HG03060 (cell line): ENCODE results near the gene SPEG.

Experiments
- ATAC-seq: cut with Tn5 transposase; IDR thresholded peaks from one replicate; pipeline ENCODE4 v1.9.1; 2021; ENCODE audit warnings: low read depth, moderate number of reproducible peaks; ENCODE audit not compliant: unreplicated experiment

SPEG gene

DNA sequence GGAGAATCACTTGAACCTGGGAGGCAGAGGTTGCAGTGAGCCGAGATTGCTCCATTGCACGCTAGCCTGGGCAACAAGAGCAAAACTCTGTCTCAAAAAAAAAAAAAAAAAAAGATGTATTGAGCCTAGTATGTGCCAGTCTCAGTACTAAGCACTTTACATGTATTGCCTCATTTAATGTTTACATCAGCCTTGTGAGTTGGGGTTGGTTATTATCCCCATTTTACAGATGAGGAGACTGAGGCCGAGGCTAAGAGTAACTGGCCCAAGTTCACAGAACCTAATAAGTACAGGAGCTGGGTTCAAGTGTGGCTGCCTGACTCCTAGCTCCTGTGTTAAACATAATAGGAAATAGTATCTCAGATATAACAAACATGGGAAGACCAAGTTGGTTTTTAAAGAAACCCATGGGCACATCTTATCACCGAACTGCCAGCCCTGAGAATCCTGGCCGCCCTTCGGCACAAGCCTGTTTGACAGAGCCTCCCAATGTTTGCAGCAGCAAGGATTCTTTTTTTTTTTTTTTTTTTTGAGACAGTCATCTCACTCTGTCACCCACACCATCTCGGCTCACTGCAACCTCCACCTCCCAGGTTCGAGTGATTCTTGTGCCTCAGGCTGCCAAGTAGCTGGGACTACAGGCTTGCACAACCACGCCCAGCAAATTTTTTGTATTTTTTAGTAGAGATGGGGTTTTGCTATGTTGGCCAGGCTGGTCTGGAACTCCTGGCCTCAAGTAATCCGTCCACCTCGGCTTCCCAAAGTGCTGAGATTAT lies 39.8 kb downstream of the SPEG start:
- no peak for ATAC-seq

DNA sequence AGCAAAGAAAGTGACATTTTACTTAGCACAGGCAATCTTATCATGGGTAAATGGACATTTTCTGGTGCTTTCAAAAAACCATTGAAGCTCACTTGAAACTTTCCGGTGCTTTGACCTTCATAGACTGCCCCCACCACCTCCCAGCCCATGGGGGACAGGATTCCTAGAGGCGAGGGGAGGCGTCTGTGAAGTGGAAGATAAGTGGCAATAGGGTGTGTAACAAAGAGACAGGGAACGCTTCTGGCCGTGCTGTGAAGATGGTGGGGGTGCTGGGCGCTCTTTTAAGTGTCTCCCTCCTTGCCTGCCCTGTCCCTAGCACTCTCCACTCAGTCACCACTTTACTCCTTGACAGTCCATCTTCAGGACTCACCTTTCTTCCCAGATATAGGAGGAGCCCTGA lies 40.6 kb downstream of the SPEG start:
- no peak for ATAC-seq

DNA sequence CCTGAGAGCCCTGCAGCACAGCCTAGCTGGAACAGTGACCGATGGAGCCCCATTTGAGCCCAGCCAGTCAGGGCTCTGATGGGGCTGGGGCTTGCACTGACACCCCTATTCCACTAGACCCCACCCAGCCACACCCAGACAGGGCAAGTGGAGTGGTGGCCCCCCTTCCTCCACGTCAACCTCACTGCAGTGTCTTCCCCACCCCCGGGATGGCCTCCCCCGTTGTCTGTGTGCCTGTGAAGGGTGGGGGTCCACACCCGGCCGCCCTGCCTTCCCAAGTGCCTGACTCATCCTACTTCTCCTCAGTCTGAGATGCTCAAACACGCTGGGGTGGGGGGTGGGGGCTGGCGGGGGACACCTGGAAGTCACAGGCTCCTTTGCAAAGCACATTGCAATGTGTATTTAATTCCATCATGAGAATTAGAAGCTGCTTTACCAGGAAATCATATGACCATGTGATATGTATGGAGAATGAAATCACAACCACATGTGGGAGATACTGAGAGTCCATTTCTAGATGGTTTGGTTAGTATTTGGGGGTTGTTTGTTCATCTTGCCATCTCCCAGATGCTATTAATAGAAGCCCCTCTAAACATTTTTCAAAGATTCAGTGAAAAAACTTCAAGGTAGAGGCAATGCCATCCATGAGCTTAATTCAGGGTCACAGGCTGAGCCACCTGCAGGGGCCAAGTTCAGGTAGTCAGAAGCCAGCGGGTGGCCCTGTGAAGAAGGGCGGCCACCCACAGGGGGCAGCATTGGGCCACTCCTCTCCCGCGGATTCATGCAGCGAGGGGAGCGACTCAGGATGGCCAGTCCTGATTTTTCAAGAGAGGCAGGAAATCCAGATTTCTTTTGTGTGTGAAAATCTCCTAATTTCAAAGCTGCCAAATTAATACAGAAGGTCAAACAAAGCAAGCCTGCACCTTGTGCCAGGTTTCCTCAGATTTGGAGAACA lies 41.3 kb downstream of the SPEG start:
- no peak for ATAC-seq

DNA sequence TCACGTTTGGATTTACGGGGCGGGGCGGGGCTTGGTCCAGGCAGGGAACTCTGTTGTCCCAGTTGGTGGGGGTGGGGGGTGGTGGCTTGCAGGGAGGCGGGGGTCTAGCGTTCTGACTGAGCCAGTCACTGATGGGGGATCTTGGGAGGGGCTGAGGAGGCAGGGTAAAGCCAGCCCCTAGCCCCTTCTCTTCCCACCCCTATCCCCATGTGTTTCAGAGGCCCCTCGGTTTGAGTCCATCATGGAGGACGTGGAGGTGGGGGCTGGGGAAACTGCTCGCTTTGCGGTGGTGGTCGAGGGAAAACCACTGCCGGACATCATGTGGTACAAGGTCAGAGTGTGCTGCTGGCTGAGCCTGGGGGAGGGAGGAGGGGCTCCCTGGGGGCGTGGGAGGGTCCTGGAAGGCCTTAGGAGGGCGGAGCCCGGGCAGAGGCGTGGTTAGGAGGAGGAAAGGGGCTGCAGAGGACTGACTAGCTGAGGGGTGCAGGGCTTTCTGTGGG lies 42.1 kb downstream of the SPEG start:
- ATAC-seq: no peak

DNA sequence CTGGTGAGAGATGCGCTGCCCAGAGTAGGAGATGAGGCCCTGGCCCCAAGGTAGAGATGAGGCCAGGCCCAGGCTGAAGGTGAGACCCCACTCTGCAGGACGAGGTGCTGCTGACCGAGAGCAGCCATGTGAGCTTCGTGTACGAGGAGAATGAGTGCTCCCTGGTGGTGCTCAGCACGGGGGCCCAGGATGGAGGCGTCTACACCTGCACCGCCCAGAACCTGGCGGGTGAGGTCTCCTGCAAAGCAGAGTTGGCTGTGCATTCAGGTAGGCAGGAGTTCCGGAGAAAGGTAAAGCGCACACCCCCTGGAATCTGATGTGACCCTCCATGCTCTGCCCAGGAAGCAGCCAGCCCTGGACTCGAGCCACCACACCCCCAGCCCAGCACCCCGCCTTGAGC lies 42.5 kb downstream of the SPEG start:
- ATAC-seq: no peak

DNA sequence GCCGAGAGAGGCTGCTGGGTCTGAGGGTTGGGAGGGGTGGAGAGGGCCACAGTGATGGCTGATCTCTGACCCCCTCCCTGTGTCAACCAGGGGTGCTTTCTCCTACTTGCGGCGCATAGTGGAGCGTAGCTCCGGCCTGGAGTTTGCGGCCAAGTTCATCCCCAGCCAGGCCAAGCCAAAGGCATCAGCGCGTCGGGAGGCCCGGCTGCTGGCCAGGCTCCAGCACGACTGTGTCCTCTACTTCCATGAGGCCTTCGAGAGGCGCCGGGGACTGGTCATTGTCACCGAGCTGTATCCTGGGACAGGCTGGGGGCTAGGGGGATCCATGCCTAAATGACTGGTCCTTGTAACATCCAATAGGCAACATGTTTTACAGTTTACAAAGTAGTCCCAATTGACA lies 43.2 kb downstream of the SPEG start:
- no peak for ATAC-seq

DNA sequence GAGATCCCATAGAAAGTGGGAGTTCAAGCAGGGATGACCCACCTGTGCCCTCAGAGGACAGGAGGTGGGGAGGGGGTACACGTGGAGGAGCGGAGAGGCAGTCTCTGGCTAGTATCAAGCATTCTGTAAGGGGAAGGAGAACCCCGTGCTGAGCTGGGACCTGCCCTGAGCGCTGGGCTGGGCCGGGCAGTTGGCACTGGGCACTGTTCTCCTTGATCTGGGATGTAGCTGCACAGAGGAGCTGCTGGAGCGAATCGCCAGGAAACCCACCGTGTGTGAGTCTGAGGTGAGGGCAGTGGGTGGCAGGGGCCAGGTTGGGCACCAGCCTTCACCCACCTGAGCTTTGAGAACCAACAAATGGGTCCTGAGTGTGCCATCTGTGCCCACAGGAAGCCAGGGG lies 44.3 kb downstream of the SPEG start:
- no peak for ATAC-seq

DNA sequence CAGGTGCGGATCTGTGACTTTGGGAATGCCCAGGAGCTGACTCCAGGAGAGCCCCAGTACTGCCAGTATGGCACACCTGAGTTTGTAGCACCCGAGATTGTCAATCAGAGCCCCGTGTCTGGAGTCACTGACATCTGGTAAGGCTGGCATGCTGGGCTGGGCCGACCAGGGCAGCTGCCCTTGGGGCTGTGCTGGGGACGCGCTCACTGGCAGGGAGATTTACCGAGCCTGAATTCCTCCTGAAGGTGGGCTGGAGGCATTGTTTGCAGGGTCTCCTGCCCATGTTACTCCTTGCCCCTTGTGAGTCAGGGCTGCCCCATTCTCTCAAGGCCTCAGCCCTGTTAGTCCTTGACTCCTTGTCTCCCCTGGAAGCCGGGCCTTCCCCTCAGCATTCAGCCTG lies 45.4 kb downstream of the SPEG start:
- no peak for ATAC-seq

DNA sequence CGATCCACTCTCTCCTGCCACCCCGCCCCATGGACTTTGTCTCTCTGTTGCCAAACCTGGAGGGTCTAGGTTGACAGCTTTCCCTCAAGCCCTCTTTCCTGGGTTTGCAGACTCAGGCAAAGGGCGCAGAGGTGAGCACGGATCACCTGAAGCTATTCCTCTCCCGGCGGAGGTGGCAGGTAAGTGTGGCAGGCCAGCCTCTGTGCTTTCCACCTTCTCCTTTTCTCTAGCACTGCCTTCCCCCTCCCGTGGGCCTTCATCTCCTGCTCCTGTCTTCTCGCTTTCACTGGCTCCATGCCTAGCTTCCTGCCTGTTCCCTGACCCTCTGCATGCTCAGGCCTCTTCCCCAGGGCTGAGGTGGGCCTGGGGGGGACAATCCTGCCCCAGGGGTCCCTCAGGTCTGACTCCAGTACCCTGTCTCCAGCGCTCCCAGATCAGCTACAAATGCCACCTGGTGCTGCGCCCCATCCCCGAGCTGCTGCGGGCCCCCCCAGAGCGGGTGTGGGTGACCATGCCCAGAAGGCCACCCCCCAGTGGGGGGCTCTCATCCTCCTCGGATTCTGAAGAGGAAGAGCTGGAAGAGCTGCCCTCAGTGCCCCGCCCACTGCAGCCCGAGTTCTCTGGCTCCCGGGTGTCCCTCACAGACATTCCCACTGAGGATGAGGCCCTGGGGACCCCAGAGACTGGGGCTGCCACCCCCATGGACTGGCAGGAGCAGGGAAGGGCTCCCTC lies 48.2 kb downstream of the SPEG start:
- ATAC-seq: no peak

DNA sequence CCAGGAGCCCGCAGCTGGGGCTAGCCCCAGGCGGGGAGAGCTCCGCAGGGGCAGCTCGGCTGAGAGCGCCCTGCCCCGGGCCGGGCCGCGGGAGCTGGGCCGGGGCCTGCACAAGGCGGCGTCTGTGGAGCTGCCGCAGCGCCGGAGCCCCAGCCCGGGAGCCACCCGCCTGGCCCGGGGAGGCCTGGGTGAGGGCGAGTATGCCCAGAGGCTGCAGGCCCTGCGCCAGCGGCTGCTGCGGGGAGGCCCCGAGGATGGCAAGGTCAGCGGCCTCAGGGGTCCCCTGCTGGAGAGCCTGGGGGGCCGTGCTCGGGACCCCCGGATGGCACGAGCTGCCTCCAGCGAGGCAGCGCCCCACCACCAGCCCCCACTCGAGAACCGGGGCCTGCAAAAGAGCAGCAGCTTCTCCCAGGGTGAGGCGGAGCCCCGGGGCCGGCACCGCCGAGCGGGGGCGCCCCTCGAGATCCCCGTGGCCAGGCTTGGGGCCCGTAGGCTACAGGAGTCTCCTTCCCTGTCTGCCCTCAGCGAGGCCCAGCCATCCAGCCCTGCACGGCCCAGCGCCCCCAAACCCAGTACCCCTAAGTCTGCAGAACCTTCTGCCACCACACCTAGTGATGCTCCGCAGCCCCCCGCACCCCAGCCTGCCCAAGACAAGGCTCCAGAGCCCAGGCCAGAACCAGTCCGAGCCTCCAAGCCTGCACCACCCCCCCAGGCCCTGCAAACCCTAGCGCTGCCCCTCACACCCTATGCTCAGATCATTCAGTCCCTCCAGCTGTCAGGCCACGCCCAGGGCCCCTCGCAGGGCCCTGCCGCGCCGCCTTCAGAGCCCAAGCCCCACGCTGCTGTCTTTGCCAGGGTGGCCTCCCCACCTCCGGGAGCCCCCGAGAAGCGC lies 49.1 kb downstream of the SPEG start:
- no peak for ATAC-seq

DNA sequence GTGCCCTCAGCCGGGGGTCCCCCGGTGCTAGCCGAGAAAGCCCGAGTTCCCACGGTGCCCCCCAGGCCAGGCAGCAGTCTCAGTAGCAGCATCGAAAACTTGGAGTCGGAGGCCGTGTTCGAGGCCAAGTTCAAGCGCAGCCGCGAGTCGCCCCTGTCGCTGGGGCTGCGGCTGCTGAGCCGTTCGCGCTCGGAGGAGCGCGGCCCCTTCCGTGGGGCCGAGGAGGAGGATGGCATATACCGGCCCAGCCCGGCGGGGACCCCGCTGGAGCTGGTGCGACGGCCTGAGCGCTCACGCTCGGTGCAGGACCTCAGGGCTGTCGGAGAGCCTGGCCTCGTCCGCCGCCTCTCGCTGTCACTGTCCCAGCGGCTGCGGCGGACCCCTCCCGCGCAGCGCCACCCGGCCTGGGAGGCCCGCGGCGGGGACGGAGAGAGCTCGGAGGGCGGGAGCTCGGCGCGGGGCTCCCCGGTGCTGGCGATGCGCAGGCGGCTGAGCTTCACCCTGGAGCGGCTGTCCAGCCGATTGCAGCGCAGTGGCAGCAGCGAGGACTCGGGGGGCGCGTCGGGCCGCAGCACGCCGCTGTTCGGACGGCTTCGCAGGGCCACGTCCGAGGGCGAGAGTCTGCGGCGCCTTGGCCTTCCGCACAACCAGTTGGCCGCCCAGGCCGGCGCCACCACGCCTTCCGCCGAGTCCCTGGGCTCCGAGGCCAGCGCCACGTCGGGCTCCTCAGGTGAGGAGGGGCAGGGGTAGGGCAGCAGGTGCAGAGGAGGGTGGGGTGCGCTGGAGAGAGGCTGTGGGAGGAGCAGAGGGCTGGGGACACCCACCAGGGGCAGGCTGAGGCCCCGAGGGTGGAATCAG lies 49.9 kb downstream of the SPEG start:
- no peak for ATAC-seq

DNA sequence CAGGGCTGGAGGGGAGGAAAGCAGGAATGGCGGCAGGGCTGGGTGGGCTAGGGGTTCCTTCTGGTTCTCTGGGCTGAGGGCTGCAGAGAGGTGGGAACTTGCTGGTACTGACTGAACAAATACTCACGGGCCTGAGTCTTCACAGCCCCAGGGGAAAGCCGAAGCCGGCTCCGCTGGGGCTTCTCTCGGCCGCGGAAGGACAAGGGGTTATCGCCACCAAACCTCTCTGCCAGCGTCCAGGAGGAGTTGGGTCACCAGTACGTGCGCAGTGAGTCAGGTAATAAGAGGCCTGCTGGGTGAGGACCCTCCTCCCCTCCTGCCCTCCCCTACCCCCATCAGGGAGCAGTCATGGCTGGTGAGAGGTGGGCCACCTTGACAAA lies 50.5 kb downstream of the SPEG start:
- no peak for ATAC-seq

DNA sequence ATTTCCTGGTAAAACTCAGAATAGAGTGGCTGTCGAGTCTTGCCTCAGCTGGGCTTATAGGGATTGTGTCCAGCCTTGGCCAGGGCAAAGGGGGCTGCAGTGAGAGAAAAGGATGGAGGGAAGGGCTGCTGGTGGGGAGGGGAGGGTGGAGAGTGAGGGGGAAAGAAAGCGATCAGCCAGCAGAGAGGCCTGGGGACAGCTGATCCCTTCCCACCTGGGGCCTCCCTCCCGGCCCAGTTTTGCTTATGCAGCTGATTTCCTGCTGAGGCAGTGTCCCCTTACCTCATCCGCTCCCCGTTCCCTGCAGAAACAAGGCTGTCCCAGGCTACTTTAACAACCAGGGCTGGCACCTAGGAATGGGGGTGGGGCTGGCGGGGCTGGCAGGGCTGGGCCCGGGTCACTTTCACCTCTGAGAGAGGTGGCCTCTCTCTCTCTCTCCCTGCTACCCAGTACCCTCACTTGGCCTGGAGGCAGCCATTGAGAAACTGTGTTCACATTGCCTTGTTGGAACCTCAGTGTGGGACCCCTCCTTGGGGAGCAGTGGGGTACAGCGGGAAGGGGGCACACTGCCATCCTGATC lies 51.8 kb downstream of the SPEG start:
- no peak for ATAC-seq

DNA sequence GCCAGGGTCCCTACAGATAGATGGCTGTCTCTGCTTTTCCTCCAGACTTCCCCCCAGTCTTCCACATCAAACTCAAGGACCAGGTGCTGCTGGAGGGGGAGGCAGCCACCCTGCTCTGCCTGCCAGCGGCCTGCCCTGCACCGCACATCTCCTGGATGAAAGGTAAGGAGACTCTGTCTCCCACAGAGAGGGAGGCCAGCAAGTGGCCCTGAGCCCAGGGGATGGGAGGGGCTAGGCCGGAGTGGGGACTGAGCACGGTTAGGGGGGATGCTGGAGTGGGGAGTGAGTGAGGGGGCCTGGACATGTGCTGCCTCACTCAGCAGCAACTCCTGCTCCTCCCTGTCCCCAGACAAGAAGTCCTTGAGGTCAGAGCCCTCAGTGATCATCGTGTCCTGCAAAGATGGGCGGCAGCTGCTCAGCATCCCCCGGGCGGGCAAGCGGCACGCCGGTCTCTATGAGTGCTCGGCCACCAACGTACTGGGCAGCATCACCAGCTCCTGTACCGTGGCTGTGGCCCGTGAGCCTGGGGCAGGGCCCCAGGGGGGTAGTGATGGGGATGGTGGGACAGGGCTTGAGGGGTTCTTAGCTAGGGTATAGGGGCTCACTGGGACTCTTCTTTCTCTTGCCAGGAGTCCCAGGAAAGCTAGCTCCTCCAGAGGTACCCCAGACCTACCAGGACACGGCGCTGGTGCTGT lies 53.7 kb downstream of the SPEG start:
- ATAC-seq: no peak

DNA sequence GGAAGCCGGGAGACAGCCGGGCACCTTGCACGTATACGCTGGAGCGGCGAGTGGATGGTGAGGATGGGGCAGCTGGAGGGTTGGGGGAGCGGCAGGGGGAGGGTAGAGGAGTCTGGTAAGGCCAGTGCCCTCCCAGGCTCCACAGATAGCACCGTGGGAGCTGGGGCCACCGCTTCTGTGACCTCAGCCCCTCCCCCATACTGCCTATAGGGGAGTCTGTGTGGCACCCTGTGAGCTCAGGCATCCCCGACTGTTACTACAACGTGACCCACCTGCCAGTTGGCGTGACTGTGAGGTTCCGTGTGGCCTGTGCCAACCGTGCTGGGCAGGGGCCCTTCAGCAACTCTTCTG lies 54.2 kb downstream of the SPEG start:
- ATAC-seq: no peak

DNA sequence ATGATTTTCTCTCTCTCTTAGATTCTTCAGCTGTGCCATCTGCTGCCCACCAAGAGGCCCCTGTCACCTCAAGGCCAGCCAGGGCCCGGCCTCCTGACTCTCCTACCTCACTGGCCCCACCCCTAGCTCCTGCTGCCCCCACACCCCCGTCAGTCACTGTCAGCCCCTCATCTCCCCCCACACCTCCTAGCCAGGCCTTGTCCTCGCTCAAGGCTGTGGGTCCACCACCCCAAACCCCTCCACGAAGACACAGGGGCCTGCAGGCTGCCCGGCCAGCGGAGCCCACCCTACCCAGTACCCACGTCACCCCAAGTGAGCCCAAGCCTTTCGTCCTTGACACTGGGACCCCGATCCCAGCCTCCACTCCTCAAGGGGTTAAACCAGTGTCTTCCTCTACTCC lies 54.7 kb downstream of the SPEG start:
- ATAC-seq: no peak

DNA sequence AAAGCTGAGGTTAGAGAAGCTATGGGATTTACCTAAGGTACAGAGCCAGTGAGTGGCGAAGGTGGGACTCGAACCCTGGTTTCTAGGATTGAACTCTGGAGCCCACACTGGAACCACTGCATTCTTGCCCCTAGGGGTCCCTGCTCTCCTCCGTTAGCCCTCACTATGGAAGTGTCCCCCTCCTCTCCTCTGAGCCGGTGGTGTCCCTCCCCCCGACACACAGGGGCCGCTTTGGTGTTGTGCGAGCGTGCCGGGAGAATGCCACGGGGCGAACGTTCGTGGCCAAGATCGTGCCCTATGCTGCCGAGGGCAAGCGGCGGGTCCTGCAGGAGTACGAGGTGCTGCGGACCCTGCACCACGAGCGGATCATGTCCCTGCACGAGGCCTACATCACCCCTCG lies 55.5 kb downstream of the SPEG start:
- no peak for ATAC-seq

DNA sequence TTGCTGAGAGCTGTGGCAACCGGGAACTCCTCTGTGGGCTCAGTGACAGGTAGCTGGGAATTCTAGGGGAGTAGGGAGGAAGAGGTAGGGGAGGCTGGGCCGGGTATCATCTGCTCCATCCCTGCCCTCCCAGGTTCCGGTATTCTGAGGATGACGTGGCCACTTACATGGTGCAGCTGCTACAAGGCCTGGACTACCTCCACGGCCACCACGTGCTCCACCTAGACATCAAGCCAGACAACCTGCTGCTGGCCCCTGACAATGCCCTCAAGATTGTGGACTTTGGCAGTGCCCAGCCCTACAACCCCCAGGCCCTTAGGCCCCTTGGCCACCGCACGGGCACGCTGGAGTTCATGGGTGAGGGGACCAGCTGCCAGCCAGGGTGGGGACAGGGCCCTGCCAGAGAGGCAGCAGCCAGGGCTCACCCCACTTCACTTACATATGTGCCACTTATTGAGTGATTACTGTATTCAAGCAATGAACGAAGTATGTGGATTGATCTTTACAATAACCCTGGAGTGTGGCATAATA lies 56.0 kb downstream of the SPEG start:
- ATAC-seq: no peak
